GM13977 (cell line): ENCODE data around the gene TNFRSF11A.

Source experiments
- DNase-seq: peaks from one replicate; pipeline ENCODE4 v3.0.0; 2012; ENCODE audit warnings: low spot score
- in situ Hi-C: fragments of 300-500 bp; cut with MboI; formaldehyde crosslinking; loops from one replicate; pipeline ENCODE4 v1.12.0; 2022; ENCODE audit warnings: low sequenced_read_pairs, low pct_unique_long_range_greater_than_20kb, mixed read lengths, inconsistent platforms; ENCODE audit not compliant: unreplicated experiment
- TF ChIP-seq, protein P1 (sequence below): IDR thresholded peaks from 2 replicates; pipeline ENCODE4 v1.5.1; 2012; ENCODE audit warnings: mild to moderate bottlenecking, control low read depth; ENCODE audit not compliant: insufficient read depth; ENCODE audit errors: extremely low read depth, missing control alignments

Gene TNFRSF11A

DNA sequence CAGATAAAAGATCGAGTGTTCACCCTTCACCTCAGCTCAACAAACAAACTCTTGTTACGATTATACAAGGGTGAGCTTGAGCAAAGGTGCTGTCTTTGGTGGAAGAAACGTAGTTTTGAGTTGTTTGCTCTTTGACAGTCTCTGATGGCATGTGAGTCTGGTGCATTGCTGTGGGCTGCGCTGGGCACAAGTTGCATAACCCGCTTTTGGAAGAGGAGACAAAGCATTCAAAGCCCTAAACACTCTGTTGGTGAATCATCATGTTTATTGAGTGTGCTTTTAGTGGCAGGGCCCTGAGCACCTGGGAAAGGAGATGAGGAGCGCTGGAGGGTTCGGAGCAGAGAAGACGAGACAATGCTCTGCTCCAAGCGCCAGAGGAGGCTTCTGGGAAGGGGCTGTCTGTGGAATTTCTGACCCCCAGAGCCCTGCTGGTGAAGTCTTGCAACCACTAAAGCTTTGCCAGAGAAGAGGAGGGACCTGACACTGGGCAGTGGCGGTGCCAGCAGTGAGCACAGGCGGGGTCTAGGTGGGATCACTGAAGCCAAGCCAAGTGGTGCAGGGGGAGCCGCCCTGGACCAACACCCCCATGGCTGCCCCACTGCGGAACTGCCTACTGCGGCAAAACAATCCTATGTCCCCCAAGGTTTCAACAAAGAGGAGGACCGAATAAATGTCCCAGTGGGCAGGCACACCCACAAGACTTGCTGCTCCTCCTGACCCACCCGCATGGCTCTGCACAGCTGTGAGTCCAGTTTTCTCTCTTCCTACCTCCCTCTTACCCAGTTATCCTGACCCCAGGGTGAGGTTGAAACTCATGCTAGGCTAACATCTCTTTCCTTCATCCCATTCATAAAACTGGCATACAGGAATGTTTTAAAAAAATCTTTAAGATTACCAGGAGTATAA lies 64.0 kb downstream of the TNFRSF11A start:
- no peak for DNase-seq

DNA sequence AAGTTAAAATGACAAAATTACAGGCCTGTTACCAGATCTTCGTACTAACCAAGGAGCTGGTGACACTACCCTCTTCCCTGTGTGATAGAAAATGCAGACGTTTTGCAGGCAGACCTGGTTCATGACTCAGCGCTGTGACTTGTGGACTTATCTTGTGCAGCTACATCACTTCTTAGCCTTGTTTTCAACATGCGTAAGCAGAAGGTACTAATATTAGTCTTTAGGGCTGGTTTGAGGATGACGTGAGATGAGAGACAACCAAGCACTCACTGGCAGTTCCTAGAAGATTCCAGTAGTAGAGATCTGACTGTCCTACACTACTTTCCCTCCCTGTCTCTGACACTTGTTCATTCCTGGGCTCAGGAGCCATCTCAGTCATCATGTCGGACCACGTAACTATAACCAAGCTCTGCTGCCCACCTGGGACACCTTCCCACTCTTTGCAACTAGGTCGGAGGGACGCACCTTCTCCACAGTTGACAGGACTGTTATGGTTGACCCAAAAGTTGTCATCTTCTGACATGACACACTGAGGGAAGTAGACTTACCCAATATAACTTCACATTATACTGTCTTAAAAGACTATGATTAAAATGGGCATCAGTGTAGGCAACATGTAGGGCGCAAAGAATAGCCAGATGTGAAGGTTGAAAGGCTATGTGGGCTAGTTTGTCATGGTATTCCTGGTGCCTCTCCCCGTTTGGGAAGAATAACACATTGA lies 64.8 kb downstream of the TNFRSF11A start:
- in situ Hi-C loops: no loop called here
- TF ChIP-seq, protein P1, sequence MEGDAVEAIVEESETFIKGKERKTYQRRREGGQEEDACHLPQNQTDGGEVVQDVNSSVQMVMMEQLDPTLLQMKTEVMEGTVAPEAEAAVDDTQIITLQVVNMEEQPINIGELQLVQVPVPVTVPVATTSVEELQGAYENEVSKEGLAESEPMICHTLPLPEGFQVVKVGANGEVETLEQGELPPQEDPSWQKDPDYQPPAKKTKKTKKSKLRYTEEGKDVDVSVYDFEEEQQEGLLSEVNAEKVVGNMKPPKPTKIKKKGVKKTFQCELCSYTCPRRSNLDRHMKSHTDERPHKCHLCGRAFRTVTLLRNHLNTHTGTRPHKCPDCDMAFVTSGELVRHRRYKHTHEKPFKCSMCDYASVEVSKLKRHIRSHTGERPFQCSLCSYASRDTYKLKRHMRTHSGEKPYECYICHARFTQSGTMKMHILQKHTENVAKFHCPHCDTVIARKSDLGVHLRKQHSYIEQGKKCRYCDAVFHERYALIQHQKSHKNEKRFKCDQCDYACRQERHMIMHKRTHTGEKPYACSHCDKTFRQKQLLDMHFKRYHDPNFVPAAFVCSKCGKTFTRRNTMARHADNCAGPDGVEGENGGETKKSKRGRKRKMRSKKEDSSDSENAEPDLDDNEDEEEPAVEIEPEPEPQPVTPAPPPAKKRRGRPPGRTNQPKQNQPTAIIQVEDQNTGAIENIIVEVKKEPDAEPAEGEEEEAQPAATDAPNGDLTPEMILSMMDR: no peak
- DNase-seq: no peak

More for the DNA sequence above, 64.0 kb downstream of the TNFRSF11A start:
- in situ Hi-C loops: no loop called here
- TF ChIP-seq, protein P1: no peak

DNA sequence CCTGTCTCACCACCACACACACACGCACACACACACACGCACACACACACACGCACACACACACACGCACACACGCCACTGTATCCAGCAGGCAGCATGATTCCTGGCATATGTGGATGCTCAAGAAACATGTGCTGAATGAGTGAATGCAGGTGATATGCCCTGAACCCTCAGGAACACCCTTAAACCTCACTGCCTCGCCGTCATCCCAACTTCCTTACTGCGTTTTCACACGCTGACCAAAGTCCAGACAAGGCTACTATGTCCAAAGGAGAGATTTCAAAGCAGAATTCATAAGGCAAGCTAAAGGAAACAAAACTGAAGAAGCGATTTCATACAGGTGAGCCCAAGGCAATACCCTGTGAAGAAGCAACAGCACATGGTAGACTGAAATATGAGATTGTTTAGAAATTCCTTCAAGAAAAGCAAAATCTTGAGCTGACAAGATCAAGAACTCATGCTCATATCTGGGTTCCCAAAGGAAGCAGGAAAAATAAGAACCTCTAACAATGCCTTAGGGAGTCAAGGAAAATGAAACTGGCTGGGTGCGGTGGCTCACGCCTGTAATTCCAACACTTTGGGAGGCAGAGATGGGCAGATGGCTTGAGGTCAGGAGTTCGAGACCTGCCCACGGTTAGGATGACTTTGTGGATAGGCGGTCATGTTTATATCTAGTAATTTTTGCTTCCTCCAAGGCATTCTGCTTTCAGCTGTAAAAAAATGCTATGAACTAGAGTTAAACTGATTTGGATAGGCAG lies 69.1 kb downstream of the TNFRSF11A start:
- TF ChIP-seq, protein P1: no peak
- in situ Hi-C loops: no loop called here
- no peak for DNase-seq

DNA sequence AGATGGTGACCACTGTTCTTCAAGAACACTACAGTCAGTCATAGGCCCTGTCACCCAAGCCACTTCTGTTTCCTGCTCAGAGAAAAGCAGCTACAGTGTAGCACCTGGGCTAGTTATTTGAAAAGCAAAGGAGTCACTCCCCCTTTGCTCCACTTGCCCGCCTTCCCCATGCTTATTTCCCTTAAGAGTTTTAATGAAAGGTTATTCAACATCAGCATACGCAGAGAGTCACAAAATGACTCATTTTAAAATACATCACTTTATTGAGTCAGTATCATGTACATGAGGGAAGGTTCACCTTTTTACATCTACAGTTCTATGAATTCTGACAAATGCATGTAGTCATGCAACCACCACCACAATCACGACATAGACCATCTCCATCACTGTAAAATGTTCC lies 71.3 kb downstream of the TNFRSF11A start:
- no peak for DNase-seq
- TF ChIP-seq, protein P1: no peak
- in situ Hi-C loops: no loop called here

DNA sequence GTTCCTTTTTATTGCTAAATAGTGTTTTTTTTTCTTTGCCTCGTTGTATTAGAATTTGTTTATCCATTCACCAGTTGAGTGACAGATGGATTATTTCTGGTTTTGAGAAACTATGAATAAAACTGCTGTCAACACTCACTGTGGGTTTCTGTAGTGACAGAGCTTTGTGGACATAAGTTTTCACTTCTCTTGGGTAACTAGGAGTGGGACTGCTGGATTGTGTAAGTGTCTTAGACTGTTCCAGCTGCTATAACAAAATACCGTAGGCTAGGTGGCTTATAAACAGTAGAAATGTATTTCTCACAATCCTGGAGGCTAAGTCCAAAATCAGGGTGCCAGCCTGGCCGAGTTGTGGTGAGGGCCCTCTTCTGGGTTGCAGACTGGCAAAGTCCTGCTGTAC lies 71.9 kb downstream of the TNFRSF11A start:
- DNase-seq: no peak
- in situ Hi-C loops: no loop called here
- TF ChIP-seq, protein P1: no peak

DNA sequence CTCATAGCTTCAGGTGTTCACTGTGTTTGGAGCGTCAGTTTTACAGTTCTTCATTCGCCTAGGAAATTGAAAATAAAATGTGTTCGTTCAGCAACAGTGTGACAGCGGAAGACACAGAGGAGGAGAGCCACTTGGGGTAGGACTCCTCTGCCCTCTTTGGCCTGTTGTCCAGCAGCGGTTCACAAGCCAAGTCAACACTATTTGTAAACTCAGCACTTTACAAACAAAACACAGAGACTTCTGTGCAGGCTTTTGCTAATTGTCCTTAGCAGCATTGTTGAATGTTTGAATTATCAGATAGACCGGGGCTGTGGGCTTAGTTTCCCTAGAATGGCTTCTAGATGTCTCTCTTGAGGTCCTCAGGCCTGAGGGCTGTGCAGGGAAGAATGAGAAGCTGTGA lies 73.2 kb downstream of the TNFRSF11A start:
- in situ Hi-C loops: no loop called here
- TF ChIP-seq, protein P1: no peak
- DNase-seq: no peak
